GM21529 (cell line): ENCODE results near the gene HKDC1.
"Not testable (repeated sequence)": the region's sequence is repeated elsewhere in the genome, so short reads cannot be mapped to it uniquely, and the experiment has no call there.

Source experiments
- ATAC-seq: cut with Tn5 transposase; IDR thresholded peaks from one replicate; pipeline ENCODE4 v1.9.1; 2021; ENCODE audit not compliant: unreplicated experiment

Gene HKDC1

GRCh38 chr10:69242040-69242851, 22.1 kb downstream of the HKDC1 start:
- no peak for ATAC-seq

DNA sequence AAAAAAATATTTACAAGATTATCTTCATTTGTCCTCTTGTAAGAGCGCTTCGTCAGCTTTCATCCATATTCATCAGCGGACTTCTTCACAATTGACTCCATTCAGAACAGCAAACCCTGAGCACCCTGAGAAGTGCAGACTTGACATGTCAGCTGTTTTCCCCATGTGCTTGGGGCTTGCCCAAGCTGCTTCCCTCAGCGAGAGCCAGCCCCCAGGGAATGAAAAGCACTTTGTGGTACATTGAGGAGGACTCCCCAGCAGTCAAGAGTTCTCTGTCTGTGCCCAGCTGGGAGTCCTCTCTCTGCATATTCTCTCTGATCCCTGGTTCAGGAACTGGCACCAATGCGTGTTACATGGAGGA, 22.7 kb downstream of the HKDC1 start:
- ATAC-seq: no peak

- no peak for ATAC-seq
Observed at GRCh38 chr10:69243817-69244216, 23.7 kb downstream of the HKDC1 start.

- ATAC-seq: no peak
Observed at GRCh38 chr10:69246036-69246435, 25.9 kb downstream of the HKDC1 start.

- ATAC-seq: no peak
Observed at GRCh38 chr10:69246581-69247312, 26.6 kb downstream of the HKDC1 start.

DNA sequence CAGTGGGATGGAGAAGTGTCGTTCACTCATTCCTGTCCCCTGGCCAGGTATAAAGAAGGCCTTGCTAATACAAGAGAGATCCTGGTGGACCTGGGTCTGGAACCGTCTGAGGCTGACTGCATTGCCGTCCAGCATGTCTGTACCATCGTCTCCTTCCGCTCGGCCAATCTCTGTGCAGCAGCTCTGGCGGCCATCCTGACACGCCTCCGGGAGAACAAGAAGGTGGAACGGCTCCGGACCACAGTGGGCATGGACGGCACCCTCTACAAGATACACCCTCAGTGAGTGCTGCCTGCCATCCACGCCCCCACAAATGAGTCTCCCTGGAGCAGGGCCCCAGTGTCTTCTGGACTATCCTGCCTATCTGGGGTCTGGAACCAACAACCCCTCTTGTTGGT, 27.2 kb downstream of the HKDC1 start:
- ATAC-seq: no peak

- ATAC-seq: no peak
Observed at GRCh38 chr10:69248117-69248730, 28.1 kb downstream of the HKDC1 start.

DNA sequence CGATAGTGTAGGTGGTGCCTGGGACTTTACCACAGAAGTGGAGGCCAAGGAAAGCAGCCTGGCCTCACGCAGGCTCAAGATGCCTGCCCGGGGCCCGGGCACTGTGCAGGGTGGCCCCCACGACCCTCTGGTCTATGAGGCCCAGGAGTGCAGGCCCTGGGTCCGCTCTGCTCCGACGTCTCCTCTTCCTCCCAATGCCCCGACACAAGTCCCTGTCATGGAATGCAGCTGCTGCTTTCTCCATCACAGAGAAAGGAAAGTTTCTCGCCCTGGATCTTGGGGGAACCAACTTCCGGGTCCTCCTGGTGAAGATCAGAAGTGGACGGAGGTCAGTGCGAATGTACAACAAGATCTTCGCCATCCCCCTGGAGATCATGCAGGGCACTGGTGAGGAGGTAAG, 29.9 kb downstream of the HKDC1 start:
- no peak for ATAC-seq

DNA sequence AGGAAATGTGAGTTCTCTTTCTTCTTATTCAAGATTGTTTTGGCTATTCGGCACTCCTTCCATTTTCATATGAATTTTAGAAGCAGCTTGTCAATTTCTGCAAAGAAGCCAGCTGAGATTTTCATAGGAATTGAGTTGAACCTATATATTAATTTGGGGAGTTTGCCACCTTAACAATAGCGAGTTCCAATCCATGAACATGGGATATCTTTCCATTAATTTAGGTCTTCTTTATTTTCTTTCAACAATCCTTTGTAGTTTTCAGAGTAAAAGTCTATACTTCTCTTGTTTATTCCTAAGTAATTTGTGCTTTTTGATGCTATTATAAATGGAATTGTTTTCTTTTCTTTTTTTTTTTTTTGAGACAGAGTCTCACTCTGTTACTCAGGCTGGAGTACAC, 31.3 kb downstream of the HKDC1 start:
- ATAC-seq: not testable (repeated sequence)

DNA sequence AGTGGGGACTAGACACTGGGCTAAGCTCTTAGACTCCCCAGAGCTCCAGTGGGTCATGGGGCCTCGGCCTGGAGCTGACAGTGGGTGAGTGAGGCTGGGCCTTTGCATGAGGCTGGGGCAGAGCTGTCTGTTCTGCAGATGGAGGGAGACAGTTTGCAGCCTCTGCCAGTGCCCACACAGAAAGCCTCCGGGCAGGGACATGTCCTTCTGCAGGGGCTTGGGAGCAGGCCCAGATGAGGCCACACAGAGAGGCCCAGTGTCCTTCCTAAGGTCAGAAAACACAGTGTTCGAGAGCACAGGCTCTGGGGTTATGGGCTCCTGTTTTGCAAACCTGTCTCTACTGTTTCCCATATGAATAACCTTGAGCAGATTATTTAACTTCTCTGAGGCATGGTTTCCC, 33.0 kb downstream of the HKDC1 start:
- ATAC-seq: no peak

- no peak for ATAC-seq
Observed at GRCh38 chr10:69254877-69255276, 34.7 kb downstream of the HKDC1 start.

DNA sequence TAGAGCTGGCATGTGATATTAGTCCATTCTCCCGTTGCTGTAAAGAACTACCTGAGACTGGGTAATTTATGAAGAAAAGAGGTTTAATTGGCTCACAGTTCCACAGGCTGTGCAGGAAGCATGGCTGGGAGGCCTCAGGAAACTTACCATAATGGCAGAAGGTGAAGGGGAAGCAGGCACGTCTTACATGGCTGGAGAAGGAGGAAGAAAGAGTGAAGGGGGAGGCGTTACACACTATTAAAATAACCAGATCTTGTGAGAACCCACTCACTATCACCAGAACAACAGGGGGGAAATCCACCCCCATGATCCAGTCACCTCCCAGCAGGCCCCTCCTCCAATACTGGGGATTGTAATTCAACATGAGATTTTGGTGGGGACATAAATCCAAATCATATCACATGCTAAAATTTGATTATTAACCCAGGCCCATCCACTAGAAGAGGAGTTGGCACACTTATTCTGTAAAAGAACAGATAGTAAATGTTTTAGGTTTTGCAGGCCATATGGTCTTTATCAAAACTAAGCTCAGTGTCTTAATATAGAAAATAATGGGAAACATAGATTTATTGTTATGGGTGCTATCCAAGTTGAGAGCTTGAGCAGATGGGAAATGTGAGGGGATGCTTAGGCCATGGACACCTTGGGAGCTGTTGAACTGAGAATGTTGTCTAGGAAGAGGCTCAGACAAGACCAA, 39.6 kb downstream of the HKDC1 start:
- ATAC-seq: no peak

DNA sequence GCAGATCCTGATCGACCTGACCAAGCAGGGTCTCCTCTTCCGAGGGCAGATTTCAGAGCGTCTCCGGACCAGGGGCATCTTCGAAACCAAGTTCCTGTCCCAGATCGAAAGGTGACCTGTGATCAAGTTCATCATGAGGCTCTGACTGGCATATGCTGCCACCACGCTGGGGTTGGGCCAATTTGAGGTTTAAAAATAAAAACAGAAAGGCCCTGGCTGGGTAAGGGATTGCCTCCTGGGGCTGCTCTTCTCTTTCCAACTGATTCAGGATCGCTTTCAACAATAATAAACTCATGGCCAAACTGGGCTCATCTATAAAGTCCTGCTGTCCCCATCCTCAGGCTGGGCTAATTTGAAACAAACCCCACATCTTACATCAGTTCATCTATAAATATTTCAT, 41.1 kb downstream of the HKDC1 start:
- ATAC-seq: no peak

DNA sequence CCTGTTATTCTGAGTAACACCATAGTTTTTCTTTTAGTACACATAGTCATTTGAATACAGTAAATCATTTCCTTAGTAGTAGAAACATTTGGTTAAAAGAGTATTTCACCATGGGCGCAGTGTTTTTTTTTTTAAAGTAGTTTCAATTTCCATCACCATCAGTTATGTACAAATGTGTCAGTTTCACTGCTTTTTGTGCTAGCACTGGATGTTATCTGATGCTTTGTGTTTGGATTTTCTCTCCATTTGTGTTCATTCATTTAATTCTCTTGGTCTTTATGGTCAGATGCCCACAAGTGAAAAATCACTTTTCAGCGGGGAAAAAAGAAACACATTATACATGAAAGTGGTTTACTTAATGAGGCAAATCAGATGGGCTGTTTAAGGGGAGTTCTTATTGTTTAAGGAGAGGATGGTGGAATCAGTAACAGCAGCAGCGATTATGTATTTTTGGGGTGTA, 42.2 kb downstream of the HKDC1 start:
- ATAC-seq: no peak

GRCh38 chr10:69265521-69265920, 45.4 kb downstream of the HKDC1 start:
- ATAC-seq: no peak

DNA sequence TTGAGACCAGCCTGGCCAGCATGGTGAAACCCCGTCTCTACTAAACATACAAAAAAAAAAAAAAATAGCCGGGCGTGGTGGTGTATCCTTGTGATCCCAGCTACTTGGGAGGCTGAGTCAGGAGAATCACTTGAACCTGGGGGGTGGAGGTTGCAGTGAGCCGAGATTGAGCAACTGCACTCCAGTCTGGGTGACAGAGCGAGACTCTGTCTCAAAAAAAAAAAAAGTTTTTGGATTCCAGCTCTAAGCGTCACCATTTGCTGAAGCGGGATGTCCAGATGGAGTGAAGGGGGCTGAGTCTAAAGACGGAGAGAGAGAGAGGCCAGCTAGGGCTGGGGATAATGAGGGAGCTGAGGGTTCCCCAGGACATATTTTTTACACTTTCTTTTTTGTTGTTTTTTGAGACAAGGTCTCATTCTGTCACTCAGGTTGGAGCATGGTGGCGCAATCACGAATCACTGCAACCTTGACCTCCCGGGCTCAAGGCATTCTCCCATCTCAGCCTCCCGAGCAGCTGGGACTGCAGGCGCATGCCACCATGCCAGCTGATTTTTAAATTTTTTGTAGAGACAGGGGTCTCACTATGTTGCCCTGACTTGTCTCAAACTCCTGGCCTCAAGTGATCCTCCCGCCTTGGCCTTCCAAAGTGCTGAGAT, 48.8 kb downstream of the HKDC1 start:
- no peak for ATAC-seq

- no peak for ATAC-seq
Observed at GRCh38 chr10:69269761-69270160, 49.6 kb downstream of the HKDC1 start.

GRCh38 chr10:69270990-69271389, 50.9 kb downstream of the HKDC1 start:
- ATAC-seq: no peak

DNA sequence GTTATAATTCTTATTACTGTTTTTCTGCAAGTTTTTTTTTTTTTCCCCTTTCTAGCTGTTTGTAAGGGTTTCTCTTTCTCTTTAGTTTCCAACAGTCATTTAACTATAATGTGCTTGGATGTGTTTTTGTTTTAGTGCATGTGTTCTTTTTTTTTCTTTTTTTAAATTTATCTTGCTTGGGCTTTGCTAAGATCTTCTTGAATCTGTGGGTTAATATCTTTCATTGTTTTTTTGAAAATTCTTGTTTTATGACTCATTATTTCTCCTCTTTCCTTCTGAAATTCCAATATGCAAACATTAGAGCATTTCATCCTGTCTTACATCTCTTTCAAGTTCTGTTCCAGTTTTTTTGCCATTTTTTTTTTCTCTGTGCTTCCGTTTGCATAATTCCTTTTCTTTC, 52.5 kb downstream of the HKDC1 start:
- no peak for ATAC-seq

- no peak for ATAC-seq
Observed at GRCh38 chr10:69275444-69275843, 55.3 kb downstream of the HKDC1 start.

GRCh38 chr10:69276503-69276902, 56.4 kb downstream of the HKDC1 start:
- ATAC-seq: no peak
